Daoy (cell line): ENCODE data around the gene ASPSCR1. TPM values are rescaled to one million over a fixed set of nuclear protein-coding genes. Genes with fewer than 3 reads are reported as not detected.

Experiments
- DNase-seq: peaks from one replicate; pipeline ENCODE4 v3.0.0-alpha.2; 2015; ENCODE audit warnings: low read depth
- total RNA-seq: library from RNA; depleted of rRNA; stranded (reverse); fragments of >200 nt; shearing (Covaris generic); gene quantifications from 2 replicates; pipeline ENCODE4 v1.2.3, GENCODE V29; 2014

The ASPSCR1 gene
- total RNA-seq, 1 experiment from 2014 or later = 41.3 TPM

DNA sequence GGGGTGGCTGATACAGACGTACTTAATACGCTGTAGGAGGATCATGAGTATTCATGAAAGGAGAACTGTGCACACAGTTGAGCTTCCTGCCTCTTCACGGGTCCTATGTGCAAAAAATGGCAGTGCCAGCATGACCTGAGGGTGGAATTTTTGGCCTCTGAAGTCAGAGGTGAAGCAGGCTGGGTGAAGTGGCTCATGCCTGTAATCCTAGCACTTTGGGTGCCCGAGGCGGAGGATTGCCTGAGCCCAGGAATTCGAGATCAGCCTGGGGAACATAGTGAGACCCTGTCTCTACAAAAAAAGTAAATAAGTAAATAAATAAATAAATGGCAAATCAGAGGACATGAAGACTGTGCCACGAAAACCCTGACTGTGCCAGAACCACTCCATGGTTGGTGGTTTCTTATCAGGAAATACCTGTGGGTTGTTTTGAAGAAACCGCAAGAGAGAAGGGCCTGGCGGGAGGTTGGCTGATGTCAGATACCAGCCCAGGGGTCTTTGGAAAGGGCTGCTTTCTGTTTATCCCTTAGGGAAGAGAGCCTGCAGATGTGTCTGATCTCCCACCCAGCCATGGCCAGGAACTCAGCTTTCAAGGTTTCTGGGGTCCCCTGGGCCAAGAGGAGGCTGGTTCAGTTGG, 3.4 kb downstream of the ASPSCR1 start:
- peak; percentile 82 for DNase-seq

DNA sequence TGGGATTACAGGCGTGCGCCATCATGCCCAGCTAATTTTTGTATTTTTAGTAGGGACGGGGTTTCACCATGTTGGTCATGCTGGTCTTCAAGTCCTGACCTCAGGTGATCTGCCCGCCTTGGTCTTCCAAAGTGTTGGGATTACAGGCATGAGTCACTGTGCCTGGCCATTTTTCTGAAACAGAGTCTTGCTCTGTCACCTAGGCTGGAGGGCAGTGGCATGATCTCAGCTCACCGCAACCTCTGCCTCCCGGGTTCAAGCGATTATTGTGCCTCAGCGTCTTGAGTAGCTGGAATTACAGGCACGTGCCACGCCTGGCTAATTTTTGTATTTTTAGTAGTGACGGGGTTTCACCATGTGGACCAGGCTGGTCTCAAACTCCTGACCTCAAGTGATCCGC, 4.1 kb downstream of the ASPSCR1 start:
- peak; percentile 62 for DNase-seq

DNA sequence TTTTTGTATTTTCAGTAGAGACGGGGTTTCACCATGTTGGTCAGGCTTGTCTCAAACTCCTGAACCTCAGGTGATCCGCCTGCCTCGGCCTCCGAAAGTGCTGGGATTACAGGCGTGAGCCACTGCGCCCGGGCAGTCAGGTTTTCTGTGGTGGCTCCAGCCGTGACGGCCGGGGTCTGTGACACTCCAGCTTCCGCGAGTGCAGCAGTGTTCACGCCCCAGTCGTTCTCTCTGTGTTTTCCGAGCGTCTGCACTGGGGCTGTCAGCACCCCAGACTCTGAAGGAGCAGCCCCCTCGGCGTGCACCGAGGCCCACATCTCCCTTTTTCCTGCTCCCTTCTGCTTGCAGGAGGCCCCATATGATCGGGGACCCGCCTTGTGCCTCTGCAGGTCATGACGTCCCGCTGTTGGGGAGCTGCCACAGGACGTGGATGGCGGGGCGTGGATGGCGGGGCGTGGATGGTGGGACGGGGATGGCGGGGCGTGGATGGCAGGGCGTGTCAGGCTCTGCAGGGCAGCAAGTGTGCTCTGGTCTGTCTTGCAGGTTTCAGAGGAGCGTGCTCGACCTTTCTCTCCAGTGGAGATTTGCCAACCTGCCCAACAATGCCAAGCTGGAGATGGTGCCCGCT, 5.7 kb downstream of the ASPSCR1 start:
- no peak for DNase-seq

DNA sequence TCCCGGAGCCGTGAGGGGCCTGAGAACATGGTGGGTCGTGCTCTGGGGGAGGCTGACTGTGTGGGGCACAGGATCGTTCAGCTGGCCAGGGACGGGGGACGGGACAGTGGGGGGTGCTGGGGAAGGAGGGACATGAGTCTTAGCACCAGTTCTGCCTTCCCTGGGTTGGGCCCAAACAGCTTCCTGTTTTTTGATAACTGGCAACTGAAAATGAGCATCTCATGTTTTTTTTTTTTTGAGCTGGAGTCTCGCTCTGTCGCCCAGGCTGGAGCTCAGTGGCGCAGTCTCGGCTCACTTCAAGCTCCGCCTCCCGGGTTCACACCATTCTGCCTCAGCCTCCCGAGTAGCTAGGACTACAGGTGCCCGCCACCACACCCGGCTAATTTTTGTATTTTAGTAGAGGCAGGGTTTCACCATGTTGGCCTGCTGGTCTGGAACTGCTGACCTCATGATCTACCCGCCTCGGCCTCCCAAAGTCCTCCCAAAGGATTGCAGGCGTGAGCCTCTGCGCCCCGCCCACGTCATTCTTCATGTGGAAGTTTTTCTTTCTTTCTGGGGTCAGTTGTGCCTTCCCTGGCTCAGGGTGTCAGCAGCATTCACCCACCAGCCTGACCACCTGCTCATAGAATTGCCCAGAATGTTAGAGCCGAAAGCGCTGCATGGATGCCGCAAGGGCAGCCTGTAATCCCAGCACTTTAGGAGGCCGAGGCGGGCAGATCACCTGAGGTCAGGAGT, 6.4 kb downstream of the ASPSCR1 start:
- no peak for DNase-seq

DNA sequence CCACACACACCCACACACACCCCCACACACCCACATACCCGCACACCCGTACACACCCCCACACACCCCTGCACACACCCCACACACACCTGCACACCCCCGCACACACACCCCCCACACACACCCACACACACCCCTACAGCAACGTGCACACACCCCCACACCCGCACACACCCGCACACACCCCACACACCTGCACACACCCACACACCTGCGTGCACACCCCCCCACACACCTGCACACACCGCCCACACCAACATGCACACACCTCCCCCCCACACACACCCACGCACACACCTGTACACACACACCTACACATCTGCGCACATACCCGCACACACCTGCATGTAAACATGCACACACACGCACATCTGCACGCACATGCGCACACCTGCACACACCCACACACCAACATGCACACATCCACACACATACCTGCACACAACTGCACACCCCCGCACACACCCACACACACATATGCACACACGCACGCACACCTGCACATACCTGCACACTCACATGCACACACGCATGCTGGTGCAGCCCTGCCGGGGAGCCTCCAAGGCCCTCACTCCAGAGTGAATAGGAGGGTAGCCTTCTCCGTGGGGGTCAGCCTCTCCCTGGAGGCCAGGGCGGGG, 7.5 kb downstream of the ASPSCR1 start:
- DNase-seq = no peak

DNA sequence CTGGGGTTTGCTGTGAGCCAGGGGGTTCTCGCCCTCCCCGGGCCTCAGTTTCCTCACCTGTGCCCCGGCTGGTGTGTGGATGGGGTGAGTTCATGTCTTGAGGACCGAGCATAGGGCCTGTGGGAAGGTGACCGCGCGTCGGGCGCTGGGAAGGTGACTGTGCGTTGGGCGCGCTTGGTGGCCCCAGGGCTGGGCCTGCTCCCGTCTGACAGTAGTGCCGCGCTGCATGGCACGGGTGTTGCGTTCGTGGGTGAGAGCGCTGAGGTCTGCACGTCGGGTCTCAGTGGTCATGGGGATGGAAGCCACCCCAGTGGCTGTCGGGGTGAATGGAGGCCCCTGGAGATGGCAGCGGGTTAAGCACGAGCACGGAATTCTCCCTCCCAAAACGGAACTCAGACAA, 9.2 kb downstream of the ASPSCR1 start:
- DNase-seq = no peak

DNA sequence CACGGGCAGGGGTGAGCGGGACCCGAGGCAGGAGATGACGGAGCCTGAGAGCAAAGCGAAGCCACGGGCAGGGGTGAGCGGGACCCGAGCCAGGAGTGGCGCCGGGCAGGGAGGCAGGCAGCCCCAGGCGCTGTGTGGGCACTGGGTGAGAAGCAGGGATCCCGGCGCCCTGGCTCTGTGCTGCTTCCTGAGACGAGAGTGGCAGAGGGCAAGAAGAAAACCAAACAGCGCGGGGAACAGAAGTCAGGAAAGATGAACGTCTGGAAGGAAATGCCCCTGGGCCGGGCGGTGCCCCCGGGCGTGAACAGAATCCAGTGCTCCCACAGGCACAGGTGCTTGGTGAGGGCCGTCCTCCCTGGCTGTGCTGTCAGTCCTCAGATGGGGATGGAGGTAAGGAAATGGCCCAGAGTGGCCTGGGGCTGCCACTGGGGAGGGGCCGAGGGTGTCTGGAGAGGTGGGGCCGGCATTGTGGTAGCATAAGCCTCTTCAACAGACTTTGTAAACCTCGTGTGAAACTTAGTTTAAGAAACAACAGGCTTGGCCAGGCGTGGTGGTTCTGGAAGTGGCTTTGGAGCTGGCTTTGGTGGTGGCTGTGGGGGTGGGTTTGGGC, 9.8 kb downstream of the ASPSCR1 start:
- DNase-seq = no peak

DNA sequence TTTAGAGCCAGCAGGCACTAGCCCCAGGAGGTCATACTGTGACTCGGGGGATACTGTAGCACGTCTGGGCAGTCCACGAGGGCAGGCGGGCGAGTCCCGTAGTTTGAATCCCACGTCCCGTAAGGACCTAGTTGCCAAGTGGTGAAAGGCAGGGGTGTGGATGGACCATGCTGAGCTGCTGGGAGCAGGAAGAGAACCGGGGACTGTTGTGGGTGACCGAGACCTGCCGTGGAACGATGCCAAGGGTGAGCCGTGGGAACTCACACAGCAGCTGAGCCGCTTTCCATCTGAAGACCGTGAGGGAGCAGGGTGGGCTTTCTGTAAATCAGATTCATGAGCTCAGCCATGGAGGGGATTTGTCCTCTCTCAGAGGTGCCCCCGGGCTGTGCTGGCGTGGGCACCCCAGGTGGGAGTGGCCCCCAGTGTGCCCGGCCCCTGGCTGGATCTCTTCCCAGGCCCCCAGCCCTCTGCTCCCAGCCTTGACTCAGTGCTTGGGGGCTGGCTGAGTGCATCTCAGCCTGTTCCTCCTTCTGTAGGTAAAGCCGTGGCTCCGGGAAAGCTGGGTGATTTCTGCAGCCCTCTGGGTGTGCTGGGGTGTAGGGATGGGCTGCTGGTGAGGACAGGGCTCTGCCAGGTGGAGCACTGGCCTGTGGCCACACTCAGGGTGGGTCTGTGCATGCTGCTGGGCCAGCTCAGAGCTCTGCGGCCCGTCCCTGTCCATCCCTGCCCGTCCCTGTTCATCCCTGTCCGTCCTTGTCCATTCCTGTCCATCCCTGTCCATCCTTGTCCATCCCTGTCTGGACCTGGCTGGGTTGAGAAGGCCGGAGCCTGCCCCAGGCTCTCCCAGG, 13.6 kb downstream of the ASPSCR1 start:
- DNase-seq = no peak

DNA sequence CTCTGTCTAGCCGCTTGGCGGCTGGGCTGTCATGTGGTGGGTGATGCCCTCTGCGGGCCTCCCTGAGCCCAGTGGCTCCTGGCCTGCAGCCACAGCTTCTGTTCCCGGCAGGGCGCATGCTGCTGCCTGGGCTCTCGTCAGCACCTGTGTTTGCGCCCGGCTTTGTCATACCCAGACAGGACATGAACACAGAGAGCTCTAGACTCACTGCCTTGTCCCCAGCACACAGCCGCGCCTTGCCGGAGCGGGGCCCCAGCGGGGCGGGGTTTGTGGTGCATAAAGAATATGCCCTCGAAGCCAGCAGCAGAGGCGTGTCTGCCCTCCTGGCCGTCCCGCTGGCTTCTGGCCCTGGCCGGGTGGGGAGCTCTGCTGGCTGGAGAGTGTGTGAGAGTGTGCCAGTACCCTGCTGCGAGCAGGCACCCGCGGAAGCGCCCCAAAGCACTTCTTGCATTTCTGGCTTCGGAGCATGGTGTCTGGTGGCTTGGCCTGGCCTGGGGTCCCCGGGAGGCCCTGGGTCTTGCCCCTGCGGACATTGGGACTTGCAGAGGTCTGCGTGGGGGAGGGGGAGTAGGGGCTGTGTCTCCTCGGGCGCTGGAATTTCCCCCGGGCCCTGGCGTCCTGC, 14.4 kb downstream of the ASPSCR1 start:
- DNase-seq = peak; percentile 75

DNA sequence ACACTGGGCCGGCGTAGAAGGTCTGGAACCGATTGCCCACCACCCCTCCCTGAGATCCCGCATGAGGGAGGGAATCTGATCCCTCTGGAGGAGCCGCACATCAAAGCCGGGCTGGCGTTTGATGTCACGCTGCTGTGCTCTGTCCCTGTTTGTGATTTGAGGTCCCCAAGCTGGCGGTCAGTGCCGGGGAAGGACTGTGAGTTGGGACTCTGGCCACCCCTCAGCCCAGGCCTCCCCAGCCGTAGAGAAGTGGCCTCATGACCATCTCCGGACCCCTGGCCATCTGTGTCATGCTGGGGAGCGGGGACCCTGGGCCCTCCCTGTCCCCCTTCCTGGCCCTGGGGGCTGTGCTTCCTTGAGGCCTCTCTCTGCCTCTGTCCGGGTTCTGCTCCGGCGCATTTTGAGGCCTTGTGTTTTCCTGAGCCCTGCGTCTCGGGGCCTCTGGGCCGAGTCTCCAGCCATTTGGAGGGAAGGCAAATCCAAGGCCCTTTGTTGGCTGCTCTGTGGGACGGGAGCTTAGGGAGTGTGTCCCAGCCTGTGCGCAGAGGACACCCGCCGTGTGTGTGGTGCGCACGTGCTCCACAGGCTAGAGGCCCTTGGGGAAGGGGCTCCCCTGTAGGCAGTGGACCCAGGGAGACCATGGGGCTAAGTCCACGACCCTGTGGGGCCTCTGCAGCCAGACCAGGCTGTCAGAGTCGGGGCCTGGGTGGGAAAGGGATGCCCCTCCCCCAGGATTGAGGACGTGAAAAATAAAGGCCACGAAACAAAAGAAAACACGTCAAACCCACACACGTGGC, 15.1 kb downstream of the ASPSCR1 start:
- no peak for DNase-seq

DNA sequence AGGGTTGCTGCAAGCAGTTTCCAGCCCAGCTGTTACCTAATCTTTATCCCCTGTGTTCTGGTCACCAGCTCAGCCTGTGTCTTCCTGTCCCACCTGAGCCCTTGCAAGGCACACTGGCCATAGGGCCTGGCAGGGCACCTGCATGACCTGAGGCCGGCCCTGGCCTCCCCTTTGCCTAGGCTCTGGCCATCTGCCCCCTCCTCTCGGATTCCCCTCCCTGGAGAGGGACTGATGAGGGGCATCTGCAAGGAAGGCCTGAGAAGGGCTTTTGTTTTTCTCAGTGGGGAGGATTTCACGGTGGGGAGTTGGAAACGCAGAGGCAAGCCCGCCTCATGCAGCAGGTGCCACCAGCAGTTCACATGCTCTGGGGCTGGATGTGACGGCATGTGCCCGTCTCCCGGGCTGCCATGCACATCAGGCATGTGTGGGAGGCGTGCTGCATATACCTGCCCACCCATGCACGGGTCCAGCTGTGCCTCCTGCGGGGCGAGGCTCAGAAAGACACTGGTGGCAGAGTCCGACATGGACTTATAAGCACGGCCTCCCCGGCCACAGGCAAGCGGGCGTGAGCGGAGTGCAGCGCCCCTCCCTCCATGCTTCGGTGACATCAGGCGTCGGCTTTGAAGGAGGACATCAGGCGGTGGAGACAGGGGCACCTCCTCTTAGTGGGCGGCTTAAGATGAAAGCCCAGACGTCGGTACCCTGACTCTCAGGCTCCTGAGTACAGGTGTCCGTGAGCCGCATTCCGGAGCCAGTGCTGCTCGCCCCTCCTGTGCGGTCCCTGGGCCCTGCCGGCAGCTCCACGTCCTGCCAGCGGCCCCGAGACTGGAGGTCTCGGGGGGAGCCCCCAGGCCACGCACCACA, 16.5 kb downstream of the ASPSCR1 start:
- DNase-seq = no peak

DNA sequence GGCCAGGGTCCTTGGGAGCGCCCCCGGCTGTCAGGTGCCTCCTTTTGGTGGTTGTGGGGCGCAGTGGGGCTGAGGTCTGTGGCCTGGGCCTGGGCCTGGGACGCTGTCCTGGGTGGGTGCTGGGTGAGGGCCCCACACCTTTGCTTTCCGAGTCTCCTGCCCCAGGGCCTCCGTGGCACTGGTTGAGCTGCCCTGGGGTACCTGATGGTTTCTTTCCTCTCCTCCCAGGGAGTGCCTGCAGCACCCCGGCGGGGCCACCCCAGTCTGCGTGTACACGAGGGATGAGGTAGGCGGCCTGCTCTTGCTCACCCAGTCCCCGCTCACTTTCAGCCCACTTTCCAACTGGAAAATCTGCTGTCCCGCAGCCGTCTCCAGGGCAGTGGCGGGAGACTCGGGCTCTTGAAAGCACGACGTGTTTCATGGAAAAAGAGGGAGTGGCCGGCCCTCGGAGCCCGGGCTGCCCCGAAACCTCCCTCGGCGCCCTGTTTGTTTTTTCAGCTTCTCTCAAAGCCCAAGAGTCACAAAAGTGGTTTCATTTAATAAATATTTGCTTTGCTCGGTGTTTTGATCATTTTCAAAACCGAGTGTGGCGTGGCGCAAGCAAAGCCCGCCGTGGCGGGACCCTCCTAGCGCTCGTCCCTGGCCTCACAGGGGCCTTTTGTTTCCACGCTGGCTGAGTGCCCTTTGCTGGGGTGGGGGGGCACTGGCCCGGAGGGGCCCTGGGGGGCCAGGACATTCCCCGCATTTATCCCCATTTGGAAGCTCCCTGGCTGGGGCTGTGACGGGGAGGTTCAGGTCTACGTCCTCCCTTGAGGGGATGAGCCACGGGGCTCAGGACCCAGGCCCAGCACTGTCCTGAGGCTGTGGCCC, 17.4 kb downstream of the ASPSCR1 start:
- DNase-seq = no peak

DNA sequence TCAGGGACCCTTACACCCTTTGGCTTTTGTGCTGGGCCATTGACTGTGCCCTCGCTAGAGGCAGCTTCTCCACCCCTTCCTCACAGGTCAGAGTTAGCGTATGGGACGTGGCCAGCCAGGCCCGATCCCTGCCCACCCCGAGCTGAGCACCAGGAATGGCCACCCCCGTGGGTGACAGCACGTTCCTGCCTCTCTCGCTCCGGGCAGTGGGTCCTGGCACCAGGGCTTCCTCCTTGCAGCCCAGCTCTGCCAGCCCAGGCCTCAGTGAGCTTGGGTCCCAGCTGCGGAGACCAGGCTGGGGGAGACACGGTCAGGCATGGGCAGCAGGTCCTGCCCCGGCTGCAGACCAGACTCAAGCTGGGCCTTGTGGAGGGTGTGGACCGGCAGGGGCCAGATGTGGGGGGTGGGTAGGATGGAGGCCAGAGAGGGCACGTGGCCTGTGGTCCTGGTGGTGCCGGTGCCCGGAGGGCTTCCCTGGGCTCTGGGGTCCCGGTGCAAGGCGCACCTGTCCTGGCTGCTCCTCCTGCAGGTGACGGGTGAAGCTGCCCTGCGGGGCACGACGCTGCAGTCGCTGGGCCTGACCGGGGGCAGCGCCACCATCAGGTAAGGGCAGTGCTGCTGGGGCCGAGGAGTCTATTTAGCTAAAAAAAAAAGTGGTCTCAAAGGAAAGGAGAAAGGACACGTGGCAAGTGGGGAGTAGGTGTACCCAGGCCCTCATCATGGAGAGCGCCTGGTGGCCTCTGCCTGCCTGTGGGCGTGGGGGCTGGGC, 18.2 kb downstream of the ASPSCR1 start:
- no peak for DNase-seq

DNA sequence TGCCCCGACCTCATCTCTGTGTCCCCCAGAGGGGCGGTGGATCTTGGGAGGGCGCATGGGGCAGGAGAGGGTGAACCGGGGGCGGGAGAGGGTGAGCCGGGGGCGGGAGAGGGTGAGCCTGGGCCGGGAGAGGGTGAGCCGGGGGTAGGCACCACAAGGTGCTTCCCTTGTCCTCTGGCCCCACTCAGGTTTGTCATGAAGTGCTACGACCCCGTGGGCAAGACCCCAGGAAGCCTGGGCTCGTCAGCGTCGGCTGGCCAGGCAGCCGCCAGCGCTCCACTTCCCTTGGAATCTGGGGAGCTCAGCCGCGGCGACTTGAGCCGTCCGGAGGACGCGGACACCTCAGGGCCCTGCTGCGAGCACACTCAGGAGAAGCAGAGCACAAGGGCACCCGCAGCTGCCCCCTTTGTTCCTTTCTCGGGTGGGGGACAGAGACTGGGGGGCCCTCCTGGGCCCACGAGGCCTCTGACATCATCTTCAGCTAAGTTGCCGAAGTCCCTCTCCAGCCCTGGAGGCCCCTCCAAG, 18.9 kb downstream of the ASPSCR1 start:
- DNase-seq = no peak

DNA sequence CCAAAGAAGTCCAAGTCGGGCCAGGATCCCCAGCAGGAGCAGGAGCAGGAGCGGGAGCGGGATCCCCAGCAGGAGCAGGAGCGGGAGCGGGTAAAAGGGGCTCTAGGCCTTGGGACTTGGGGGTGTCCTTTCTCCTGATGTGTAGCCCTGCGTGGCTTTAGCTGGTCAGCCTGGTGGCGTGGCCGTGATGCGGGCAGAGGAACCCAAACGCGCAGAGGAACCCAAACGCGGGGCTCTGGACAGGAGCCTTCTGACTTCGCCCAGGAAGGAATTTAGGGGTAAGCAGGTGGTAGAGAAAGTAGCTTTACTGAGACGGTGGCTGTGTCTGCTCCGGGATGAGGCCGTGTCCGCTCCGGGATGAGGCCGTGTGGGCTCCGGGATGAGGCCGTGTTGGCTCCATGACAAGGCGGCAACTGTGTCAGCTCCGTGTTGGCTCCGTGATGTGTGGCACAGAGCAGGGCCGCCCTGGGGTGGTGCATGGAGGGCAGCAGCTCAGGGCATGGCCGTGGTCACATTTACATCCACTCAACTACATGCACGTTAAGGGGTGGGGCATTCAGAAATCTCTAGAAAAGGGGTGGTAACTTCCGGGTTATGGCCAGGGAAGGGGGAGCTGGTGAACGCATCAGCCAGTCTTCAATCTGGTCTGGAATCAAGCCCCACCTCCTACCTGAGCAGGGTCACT, 19.5 kb downstream of the ASPSCR1 start:
- no peak for DNase-seq

DNA sequence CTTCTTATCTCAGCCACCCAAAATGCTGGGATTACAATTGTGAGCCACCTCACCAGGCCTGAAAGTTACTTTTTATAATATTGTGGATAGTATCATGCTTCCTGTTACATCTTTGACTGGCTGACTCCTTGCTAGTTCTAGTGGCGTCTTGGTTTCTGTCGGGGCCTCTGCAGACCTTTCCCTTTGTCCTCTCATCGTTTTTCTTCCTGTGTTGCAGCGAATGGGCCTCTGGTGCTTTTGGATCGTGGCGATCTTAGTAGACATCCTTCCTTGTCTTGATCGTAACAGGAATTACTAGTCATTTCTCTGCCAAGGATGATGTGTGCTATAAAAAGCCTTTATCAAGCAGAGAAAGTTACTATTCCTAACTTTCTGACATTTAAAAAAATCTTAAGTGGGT, 20.8 kb downstream of the ASPSCR1 start:
- DNase-seq = no peak
